ENCODE results near the gene TRAF5.
A peak's percentile ranks its signal among the peaks of the same experiment; 100 is the strongest.
"Not testable (repeated sequence)": the region's sequence is repeated elsewhere in the genome, so short reads cannot be mapped to it uniquely, and the experiment has no call there.

TRAF5 gene

DNA sequence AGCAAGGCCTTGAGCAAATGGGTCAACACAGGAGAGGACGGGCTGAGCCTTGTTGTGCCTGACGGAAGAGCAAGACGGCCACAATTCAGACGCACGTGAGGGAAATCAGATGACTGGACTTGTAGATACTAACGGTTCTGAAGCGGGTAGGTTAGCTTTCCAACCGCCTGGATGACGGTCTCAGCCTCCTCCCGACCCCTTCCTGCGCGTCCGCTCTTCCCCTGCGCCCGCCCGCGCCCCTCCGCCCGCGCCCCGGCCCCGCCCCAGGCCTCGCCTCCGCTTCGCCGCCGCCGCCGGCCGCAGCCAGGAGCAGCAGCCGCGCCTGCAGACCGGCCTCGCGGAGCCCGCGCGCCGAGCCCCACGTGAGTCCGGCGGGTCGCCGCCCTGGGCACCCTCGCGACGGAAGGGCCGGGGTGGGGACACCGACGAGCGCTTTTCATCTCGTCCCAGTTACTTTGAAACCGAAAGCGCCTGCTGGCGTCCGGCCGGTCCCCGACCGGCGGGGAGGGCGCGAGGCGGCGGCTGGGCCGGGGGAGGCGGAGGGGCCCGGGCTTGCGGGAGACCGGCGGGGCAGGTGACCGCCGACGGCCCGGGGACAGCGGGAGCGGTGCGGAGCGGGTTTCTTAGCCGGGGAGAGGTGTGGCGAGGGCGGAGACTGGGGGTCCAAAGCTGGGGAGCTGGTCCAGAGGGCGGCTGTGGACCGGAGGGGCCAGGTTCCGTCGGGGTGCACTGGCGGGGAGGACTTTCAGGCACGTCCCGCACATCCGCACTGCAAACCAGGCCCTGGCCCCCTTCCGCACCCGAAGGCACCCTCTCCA is at the start of gene TRAF5:
Gene TRAF5 (plus strand): TSS at position 306 of the 818 bp plus-strand sequence. CDS start 26,407 bp downstream, outside the sequence.
- DNase-seq, result peak; percentile 73

DNA sequence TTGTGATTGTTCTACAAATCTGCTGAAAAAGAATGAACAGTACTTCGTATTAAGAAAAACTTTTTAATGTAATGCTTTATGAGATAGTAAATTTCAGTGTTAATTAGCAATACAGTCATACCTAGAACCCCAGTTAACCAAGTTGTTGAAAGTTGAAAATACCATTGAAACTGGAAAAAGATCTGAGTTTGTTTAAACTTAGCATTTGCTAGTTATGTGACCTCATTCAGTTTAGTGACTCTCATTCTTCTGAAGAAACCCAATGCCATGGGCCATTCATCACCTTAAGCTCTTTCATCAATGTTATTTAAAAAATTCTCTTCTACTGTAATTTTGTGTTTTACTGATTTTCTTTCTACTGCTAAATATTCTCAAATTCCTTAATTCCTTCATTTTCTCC is 47.3 kb upstream of the TRAF5 start:
- no peak for DNase-seq

- no peak for DNase-seq
Observed at GRCh38 chr1:211280910-211281309, 45.7 kb upstream of the TRAF5 start.

DNA sequence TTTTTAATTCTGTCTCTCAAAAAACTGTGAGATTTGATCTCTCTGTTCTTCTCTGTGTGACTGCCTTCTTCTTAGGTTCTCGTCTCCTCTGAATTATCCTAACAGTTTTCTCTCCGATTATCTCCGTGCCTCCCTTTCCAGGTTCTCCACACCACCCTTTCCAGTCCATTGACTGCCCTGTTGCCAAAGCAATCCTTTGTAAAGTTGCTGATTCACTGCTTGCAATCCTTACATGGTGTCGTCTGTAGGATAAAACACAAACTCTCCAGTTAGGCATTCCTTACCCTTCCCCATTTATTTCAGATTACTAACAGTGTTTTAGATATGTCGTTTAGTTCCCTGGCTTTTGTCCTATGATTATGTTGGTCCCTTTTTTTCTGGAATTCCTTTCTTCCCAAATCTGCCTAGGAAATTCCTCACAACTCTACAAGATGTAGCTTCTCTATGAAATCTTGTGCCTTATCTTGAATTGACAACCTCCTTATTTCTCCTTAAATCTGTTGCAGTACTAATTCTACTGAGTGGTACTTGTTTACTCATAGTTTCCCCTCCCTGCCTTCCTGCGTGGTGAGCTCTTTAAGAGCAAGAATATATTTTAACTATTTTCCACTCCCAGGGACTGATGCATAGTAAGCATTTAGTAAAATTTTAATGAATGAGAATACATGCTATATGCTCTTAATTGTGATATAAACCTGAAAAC is 45.2 kb upstream of the TRAF5 start:
- DNase-seq, result no peak

DNA sequence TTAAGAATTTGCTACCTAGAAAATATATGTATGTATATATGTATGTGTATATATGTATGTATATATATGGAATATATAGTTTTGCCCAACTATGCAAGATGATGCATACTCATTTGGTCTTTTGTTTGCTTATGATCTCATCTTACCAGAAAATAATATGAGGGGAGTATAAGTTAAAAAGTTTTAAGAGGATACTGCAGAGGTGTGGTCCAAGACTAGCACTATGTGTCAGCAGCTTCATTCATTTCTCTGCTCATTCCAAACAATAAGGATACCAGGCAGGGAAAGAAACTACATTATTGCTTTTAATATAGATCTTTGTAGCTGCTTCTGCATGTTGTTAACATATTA is 44.6 kb upstream of the TRAF5 start:
- DNase-seq, result no peak

DNA sequence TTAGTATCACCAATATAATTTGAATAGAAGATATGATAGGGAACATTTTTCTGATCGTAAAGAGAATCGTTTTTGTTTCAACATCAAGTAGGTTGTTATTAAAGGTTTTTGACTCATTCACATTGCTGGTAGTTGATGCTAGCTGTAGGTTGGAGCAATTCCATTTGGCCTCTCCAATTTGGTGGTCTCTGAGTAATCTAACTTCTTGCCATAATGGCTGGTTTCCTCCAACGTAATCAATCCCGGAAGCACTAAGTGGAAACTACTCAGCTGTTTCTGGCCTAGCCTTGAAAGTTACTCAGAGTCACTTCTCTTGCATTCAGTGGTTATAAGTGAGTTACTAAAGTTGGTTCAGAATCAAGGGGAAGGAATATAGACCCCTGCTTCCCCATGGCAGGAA is 41.4 kb upstream of the TRAF5 start:
- no peak for DNase-seq

GRCh38 chr1:211287218-211287617 is 39.4 kb upstream of the TRAF5 start:
- no peak for DNase-seq

DNA sequence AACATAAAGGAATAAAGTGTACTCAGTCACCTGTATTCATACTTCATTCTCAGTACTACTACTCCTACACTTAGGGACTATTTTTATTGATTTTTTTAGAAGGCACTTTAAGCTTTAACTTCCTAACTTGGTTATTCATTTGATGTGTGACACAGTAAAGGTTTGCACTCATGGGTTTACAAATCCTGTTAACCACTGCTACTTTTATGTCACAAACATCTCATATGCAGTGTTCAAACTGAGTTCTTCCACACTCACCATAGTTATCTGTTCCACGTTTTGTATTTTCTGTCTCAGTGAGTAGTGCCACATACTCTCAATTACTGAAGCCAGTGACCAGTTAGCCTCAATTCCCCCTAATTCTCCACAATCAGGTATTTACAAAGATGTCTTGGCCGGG is 34.2 kb upstream of the TRAF5 start:
- no peak for DNase-seq

GRCh38 chr1:211296396-211296795 is 30.2 kb upstream of the TRAF5 start:
- no peak for DNase-seq

DNA sequence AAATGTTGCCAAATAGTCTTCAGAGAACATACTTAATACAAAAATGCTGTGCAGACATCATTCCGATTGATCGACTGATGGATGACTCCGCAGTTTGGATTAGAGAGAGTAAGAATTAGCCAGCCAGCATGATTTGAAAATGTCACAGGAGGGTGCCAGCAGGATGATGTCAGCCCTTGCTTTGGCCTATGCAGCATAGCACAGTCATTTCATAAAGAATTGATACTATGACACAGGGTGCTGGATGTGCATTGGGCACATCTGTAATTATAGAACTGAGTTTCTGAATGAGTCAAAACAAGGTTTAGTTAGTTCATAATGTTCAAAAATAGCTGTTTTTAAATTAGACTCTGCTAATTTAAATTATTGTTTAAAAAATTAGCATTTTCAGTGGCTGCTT is 21.6 kb upstream of the TRAF5 start:
- no peak for DNase-seq

DNA sequence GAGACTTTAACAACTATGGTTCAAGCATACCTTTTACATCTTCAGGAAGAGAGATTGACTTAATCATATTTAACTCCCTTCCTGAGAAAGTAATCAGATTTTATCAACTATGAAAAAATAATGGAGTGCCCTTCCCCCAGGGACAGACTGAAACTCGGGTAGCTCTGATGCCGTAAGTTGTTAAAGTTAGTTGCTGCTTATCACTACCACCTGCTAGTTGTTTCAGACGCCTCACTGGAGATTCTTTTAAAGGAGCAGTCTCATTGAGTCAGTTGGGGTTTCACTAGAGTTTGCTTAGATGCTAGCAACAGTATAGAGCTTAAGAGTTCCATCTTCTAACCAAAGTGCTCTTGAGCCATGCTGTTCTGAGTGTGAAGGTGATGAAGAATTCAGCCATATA is 17.0 kb upstream of the TRAF5 start:
- no peak for DNase-seq

DNA sequence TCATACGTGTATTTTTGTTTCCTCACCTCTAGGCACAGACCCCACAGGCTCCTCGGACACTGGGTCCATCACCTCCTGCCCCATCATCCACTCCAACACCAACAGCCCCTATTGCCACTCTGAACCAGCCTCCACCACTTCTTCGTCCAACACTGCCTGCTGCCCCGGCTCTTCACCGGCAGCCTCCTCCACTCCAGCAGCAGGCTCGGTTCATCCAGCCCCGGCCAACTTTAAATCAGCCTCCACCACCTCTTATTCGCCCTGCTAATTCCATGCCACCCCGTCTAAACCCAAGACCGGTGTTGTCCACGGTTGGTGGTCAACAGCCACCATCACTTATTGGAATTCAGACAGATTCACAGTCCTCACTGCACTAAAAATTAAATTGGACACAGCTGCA is 13.2 kb upstream of the TRAF5 start:
- DNase-seq, result no peak

- DNase-seq, result no peak
Observed at GRCh38 chr1:211318576-211319280, 7.9 kb upstream of the TRAF5 start.

GRCh38 chr1:211319892-211320291 is 6.7 kb upstream of the TRAF5 start:
- DNase-seq, result no peak

- DNase-seq, result no peak
Observed at GRCh38 chr1:211320980-211321379, 5.7 kb upstream of the TRAF5 start.

DNA sequence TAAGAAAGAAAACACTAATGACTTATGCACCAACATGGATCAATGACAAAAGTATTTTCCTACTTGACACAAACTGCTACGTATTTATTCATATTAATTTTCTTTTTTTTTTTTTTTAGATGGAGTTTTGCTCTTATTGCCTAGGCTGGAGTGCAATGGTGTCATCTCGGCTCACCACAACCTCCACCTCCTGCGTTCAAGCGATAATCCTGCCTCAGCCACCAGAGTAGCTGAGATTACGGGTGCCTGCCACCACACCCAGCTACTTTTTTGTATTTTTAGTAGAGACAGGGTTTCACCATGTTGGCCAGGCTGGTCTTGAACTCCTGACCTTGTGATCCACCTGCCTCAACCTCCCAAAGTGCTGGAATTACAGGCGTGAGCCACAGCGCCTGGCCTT is 5.0 kb upstream of the TRAF5 start:
- not testable (repeated sequence) for DNase-seq

DNA sequence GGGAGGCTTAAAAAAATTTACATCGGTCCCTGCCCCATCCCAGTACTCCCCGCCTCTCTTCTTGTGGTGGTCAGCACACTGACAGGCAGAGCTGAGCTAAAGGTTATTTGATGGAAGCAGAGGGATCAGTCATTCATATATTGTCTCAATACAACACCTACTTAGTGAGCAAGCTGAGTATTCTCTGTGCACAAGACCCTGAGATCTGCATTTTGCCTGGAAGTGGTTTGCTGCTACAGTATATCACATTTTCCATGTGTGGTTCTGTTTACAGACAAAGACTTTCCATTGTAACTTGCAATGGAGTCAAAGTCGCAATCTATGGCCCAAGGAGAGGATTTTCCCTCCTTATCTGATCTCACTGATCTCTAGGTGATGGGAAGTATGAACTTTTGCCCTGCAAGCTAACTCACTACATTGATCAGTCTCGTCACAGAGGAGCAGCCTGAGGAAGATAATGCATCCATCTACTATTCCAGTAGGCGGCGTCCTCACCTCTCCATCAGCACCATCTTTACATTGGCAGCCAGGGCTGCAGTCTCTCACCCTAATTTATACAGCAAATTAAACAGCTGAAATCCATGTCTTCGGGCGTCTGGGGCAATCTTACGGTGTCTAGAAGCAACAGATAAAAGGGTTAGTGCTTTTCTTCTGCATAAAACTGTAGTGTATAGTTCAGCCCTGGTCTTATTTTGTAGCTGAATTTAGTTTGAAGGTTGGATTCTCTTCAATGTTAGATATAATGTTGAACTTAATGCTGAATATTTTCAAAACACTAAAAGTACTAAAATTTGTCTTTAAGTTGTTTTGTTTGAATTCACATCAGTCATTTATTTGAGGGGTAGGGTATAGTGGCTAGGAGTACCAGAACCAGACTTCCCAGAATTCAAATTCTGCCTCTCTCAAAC is 3.2 kb upstream of the TRAF5 start:
- peak; percentile 76 for DNase-seq

GRCh38 chr1:211324992-211325775 is 1.4 kb upstream of the TRAF5 start:
- no peak for DNase-seq

DNA sequence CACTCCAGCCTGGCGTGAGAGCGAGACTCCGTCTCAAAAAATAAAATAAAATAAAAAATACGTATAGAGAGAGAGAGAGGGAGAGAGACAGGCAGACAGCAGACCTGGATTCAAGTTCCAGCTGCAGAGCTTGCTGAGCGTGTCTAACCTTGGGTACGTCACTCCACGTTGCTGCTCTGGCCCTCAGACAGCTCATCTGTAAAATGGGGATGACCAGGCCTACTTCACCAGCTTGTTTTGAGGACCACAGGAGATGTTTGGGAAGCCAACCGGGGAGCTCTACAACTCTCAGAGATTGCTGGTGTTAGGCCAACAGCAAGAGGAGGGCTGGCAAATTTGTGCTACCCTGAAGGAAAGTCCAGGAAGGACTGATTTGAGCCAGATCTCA is 499 bp upstream of the TRAF5 start:
- no peak for DNase-seq

GRCh38 chr1:211327346-211327921 is 801 bp downstream of the TRAF5 start:
- DNase-seq, result no peak

GRCh38 chr1:211328084-211328694 is 1.6 kb downstream of the TRAF5 start:
- DNase-seq, result no peak

Data from NCI-H1092 treated with DMSO at 0.1 percent for 48 hours (cell line).